Spleen (tissue), 11 donors: ENCODE measurements around the gene C5orf15. TPM values are rescaled to one million over a fixed set of nuclear protein-coding genes. Genes with fewer than 3 reads are reported as not detected.
A peak's percentile ranks its signal among the peaks of the same experiment; 100 is the strongest.
"Not testable (repeated sequence)": the region's sequence is repeated elsewhere in the genome, so short reads cannot be mapped to it uniquely, and the experiment has no call there.

Experiments
- DNase-seq: peaks from one replicate; pipeline ENCODE4 v3.0.0-alpha.2; 2020
- H3K27ac ChIP-seq, 8 donors: fragments of 200-600 bp; sonication (generic) in 7 of 8; 1 replicate in 4 of 8; 2 replicates in 4 of 8; pipeline versions ENCODE4 v1.5.0 to v1.8.0; 2016 to 2021; ENCODE audit warnings: inconsistent platforms in 4 of 8, mild to moderate bottlenecking in 4 of 8, moderate library complexity in 1 of 8
- H3K27me3 ChIP-seq, 7 donors: fragments of 200-600 bp; sonication (generic) in 6 of 7; replicated peaks in 1 of 7; 1 replicate in 4 of 7; 2 replicates in 3 of 7; pipeline versions ENCODE4 v1.5.0 to v1.8.0; 2016 to 2021; ENCODE audit warnings: inconsistent platforms in 3 of 7, mild to moderate bottlenecking in 1 of 7
- H3K36me3 ChIP-seq, 6 donors: fragments of 200-600 bp; sonication (generic) in 5 of 6; 1 replicate in 4 of 6; 2 replicates in 2 of 6; pipeline versions ENCODE4 v1.5.0 to v1.8.0; 2016 to 2021; ENCODE audit warnings: inconsistent platforms in 2 of 6
- H3K4me1 ChIP-seq, 6 donors: fragments of 200-600 bp; sonication (generic) in 5 of 6; 1 replicate in 3 of 6; 2 replicates in 3 of 6; pipeline versions ENCODE4 v1.5.0 to v1.8.0; 2016 to 2021; ENCODE audit warnings: inconsistent platforms in 3 of 6
- H3K4me3 ChIP-seq, 8 donors: fragments of 200-600 bp; sonication (generic) in 7 of 8; 1 replicate in 4 of 8; 2 replicates in 4 of 8; pipeline versions ENCODE4 v1.5.0 to v1.8.0; 2016 to 2021; ENCODE audit warnings: inconsistent platforms in 4 of 8, mild to moderate bottlenecking in 4 of 8, moderate library complexity in 2 of 8
- H3K9me3 ChIP-seq, 8 donors: fragments of 200-600 bp; sonication (generic) in 7 of 8; 1 replicate in 4 of 8; 2 replicates in 4 of 8; pipeline versions ENCODE4 v1.5.0 to v1.8.0; 2016 to 2021; ENCODE audit warnings: inconsistent platforms in 4 of 8
- POLR2A ChIP-seq, 3 donors: fragments of 450-650 bp; IDR thresholded peaks; one replicate each; pipeline ENCODE4 v1.5.1; 2017; ENCODE audit warnings: antibody characterized with exemption in 3 of 3, mild to moderate bottlenecking in 1 of 3
- POLR2AphosphoS5 ChIP-seq, 3 donors: sonication (generic); formaldehyde crosslinking; IDR thresholded peaks; one replicate each; pipeline ENCODE4 v1.5.1; 2017; ENCODE audit warnings: antibody characterized with exemption in 3 of 3
- WGBS, 5 donors: extraction: QIAGEN DNeasy Blood & Tissue Kit in 3 of 5; methylation state at CpG; one replicate each; pipeline versions ENCODE4 v1.1.5 to v1.1.7; 2013 to 2018; 5-methylcytosine and 5-hydroxymethylcytosine counted together
- intact Hi-C: fragments of 100-400 bp; cut with DNase I; formaldehyde crosslinking; loops from one replicate; pipeline ENCODE4 v1.15.0; 2023; ENCODE audit warnings: low total_unique reads
- polyA plus RNA-seq, 3 donors: library from polyadenylated mRNA; stranded (reverse); fragments of 200-250 nt; gene quantifications; one replicate each; pipeline ENCODE4 v1.2.1, GENCODE V29; 2013
- total RNA-seq, 7 donors: library from RNA; depleted of rRNA in 3 of 7; stranded (reverse); fragments of >200 nt in 3 of 7; fragmentation: NEBNext Ultra II Directional in 4 of 7; extraction: Animal tissue kit (Norgen Biotek cat#: 25700) in 4 of 7; gene quantifications; one replicate each; pipeline versions ENCODE4 v1.1.0 to v1.2.1, GENCODE V29; 2016 to 2021
- TF ChIP-seq, protein P1 (sequence below), 11 experiments: fragments of 200-600 bp in 7 of 11; fragments of 450-650 bp in 4 of 11; sonication (generic) in 4 of 11; IDR thresholded peaks in 8 of 11; conservative IDR thresholded peaks in 3 of 11; 1 replicate in 7 of 11; 2 replicates in 4 of 11; pipeline versions ENCODE4 v1.4.0 to v1.8.0; 2016 to 2021; ENCODE audit warnings: antibody characterized with exemption in 11 of 11, inconsistent platforms in 4 of 11, mild to moderate bottlenecking in 1 of 11
- donor health status: healthy with polysubstance abuse.
- donor health status: DM: no; HTN: no; CAD: no; lungs with moderate emphysema.
- donor health status: DM: no; HTN: no; CAD: no.
- donor health status: Bipolar disorder and iron deficiency.
- donor health status: healthy.
- donor health status: DM: no; HTN: no; CAD: no.
- donor health status: DM: yes; HTN: yes; CAD: no.

Gene C5orf15
- total and polyA plus RNA-seq, 10 donors, result 25.4 to 49.6 (median 28.5) TPM

GRCh38 chr5:133962131-133962530 lies 6.3 kb downstream of the C5orf15 start:
- H3K27me3 ChIP-seq, result no peaks in the 10 kb centered on the region
- peak overlapping the region in 2 of 8 donors; percentile 21 to 51 for H3K27ac ChIP-seq
- DNase-seq, result no peak
- 84 to 95% (median 92%) methylated on average over 2 of the region's 2 CpGs for WGBS, 5 donors
- intact Hi-C loops, result no loop called here
- peaks cover 9 to 96% (median 39%) of the 10 kb centered on the region in 6 donors for H3K4me1 ChIP-seq
- no peak overlapping the region for H3K4me3 ChIP-seq
- peaks cover 0 to 31% (median 25%) of the 10 kb centered on the region in 6 donors for H3K36me3 ChIP-seq
- H3K9me3 ChIP-seq, result peaks cover 0 to 7% (median 0%) of the 10 kb centered on the region in 8 donors
- TF ChIP-seq, protein P1, sequence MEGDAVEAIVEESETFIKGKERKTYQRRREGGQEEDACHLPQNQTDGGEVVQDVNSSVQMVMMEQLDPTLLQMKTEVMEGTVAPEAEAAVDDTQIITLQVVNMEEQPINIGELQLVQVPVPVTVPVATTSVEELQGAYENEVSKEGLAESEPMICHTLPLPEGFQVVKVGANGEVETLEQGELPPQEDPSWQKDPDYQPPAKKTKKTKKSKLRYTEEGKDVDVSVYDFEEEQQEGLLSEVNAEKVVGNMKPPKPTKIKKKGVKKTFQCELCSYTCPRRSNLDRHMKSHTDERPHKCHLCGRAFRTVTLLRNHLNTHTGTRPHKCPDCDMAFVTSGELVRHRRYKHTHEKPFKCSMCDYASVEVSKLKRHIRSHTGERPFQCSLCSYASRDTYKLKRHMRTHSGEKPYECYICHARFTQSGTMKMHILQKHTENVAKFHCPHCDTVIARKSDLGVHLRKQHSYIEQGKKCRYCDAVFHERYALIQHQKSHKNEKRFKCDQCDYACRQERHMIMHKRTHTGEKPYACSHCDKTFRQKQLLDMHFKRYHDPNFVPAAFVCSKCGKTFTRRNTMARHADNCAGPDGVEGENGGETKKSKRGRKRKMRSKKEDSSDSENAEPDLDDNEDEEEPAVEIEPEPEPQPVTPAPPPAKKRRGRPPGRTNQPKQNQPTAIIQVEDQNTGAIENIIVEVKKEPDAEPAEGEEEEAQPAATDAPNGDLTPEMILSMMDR (IDR thresholded peaks at IDR 0.05 in 8 of 11, conservative IDR thresholded peaks at IDR 0.05 in 3 of 11), result no peak
- TF ChIP-seq POLR2AphosphoS5 (IDR thresholded peaks at IDR 0.05) (no peak), POLR2A (IDR thresholded peaks at IDR 0.05) (no peak)

- H3K4me1 ChIP-seq, result peaks cover 0 to 78% (median 23%) of the 10 kb centered on the region in 6 donors
- H3K27me3 ChIP-seq, result no peaks in the 10 kb centered on the region
- H3K27ac ChIP-seq, result no peak overlapping the region
- no peak overlapping the region for H3K4me3 ChIP-seq
- no peak for TF ChIP-seq POLR2AphosphoS5 (IDR thresholded peaks at IDR 0.05)
- TF ChIP-seq, protein P1 (IDR thresholded peaks at IDR 0.05 in 8 of 11, conservative IDR thresholded peaks at IDR 0.05 in 3 of 11), result no peak
- DNase-seq, result no peak
- intact Hi-C loops, result no loop called here
- 90 to 94% (median 93%) methylated on average over 11 of the region's 11 CpGs for WGBS, 5 donors
- peaks cover 0 to 7% (median 0%) of the 10 kb centered on the region in 8 donors for H3K9me3 ChIP-seq
- peaks cover 0 to 56% (median 35%) of the 10 kb centered on the region in 6 donors for H3K36me3 ChIP-seq
Measured at GRCh38 chr5:133959643-133960042, 8.8 kb downstream of the C5orf15 start.

- Histone ChIP-seq H3K4me3 (no peak overlapping the region), H3K27ac (peak overlapping the region in 7 of 8 donors; percentile 9 to 67 (median 38)), H3K4me1 (peaks cover 0 to 58% (median 23%) of the 10 kb centered on the region in 6 donors), H3K36me3 (peaks cover 0 to 64% (median 35%) of the 10 kb centered on the region in 6 donors), H3K27me3 (no peaks in the 10 kb centered on the region), H3K9me3 (no peaks in the 10 kb centered on the region)
- no peak for DNase-seq
- intact Hi-C loops, result no loop called here
- TF ChIP-seq POLR2A (IDR thresholded peaks at IDR 0.05) (no peak), POLR2AphosphoS5 (IDR thresholded peaks at IDR 0.05) (no peak)
- TF ChIP-seq, protein P1 (IDR thresholded peaks at IDR 0.05 in 8 of 11, conservative IDR thresholded peaks at IDR 0.05 in 3 of 11), result no peak
- 21 to 40% (median 38%) methylated on average over 1 of the region's 1 CpG for WGBS, 5 donors
Measured at GRCh38 chr5:133957591-133957990, 10.8 kb downstream of the C5orf15 start.

- peaks cover 0 to 53% (median 22%) of the 10 kb centered on the region in 6 donors for H3K4me1 ChIP-seq
- no peaks in the 10 kb centered on the region for H3K27me3 ChIP-seq
- no peak overlapping the region for H3K4me3 ChIP-seq
- TF ChIP-seq POLR2A (IDR thresholded peaks at IDR 0.05) (no peak), POLR2AphosphoS5 (IDR thresholded peaks at IDR 0.05) (no peak)
- TF ChIP-seq, protein P1 (IDR thresholded peaks at IDR 0.05 in 8 of 11, conservative IDR thresholded peaks at IDR 0.05 in 3 of 11), result no peak
- H3K36me3 ChIP-seq, result peaks cover 0 to 64% (median 35%) of the 10 kb centered on the region in 6 donors
- peak overlapping the region in 6 of 8 donors; percentile 29 to 67 (median 42) for H3K27ac ChIP-seq
- intact Hi-C loops, result no loop called here
- no peaks in the 10 kb centered on the region for H3K9me3 ChIP-seq
- 72 to 86% (median 83%) methylated on average over 4 of the region's 4 CpGs for WGBS, 5 donors
- DNase-seq, result no peak
Measured at GRCh38 chr5:133957080-133957479, 11.3 kb downstream of the C5orf15 start.

- H3K36me3 ChIP-seq, result peaks cover 0 to 64% (median 35%) of the 10 kb centered on the region in 6 donors
- H3K4me3 ChIP-seq, H3K9me3 ChIP-seq, intact Hi-C loops, H3K27me3 ChIP-seq, DNase-seq, H3K27ac ChIP-seq: not testable (repeated sequence)
- peaks cover 0 to 44% (median 21%) of the 10 kb centered on the region in 6 donors for H3K4me1 ChIP-seq
- WGBS, 5 donors, result 93 to 100% (median 97%) methylated on average over 1 of the region's 1 CpG
Measured at GRCh38 chr5:133956196-133956595, 12.2 kb downstream of the C5orf15 start.
